ENCODE data around the gene USF2.
"Not testable (repeated sequence)": the region's sequence is repeated elsewhere in the genome, so short reads cannot be mapped to it uniquely, and the experiment has no call there.

The USF2 gene

DNA sequence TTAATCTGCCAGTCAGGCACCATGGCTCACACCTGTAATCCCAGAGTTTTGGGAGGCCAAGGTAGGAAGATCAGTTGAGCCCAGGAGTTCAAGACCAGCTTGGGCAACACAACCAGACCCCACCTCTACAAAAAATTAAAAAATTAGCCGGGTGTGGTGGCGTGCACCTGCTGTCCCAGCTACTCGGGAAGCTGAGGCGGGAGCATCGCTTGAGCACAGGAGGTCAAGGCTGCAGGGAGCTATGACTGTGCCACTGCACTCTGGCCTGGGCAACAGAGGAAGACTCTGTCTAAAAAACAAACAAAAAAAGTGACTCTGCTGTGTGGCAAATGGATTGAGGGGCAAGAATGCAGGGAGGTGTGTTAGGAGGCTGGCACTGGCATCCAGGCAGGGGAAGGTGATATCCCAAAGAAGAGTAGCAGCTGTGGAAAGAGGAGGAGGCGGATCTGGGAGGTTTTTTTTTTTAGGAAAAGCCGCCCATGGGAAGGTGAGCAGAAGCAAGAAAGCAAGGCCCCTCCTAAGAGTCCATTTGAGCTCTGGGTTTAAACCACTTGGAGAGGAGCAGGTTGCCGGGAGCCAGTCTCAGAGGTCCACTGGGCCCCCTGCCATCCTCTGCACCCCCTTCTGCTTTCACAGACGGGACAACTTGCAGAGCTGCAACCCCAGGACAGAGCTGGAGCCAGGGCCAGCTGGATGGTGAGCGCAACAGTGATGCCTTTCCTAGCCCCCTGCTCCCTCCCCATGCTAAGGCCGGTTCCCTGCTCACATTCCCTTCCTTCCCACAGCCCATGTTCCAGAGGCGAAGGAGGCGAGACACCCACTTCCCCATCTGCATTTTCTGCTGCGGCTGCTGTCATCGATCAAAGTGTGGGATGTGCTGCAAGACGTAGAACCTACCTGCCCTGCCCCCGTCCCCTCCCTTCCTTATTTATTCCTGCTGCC, 15.7 kb downstream of the USF2 start:
- no peak for DNase-seq (ENCODE audit: low read depth in 2 of 2)

DNA sequence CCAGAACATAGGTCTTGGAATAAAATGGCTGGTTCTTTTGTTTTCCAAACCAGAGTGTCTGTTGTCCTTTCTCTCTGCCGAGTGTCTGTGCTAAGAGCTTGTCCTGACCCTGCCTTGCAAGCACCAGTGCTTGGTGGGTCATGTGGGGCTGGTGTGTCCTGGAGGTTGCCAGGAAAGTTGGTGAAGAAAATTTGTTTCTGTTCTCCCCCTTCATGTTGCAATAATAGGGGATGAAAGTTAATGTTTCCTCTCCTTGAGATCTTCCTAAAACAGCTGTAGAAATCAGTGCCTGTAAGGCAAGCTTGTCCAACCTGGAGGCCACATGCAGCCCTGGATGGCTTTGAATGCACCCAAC, 16.3 kb downstream of the USF2 start:
- no peak for DNase-seq (ENCODE audit: low read depth in 2 of 2)

DNA sequence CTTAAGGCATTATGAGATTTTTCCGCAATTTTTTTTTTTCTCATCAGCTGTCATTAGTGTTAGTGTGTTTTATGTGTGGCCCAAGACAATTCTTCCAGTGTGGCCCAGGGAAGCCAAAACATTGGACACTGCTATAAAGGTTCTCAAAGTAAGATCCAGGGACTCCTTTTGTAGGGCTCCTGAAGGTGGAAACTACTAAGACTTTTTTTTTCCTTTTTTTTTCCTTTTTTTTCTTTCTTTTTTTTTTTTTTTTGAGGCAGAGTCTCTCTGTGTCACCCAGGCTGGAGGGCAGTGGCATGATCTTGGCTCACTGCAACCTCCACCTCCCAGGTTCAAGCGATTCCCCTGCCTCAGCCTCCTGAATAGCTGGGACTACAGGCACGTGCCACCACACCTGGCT, 16.7 kb downstream of the USF2 start:
- not testable (repeated sequence) for DNase-seq (ENCODE audit: low read depth in 2 of 2)

DNA sequence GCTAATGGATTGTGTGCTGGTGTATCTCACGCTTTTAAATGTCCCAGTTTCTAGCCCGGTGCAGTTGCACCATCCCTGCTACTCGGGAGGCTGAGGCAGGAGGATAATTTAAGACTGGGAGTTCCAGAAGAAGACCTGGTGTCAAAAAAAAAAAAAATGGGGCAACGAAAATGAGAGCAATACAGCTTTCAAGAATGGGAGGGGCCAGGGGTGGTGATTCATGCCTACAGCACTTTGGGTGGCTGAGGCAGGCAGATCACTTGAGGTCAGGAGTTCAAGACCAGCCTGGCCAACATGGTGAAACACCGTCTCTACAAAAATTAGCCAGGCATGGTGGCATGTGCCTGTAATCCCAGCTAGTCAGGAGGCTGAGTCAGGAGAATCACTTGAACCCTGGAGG, 17.3 kb downstream of the USF2 start:
- DNase-seq (ENCODE audit: low read depth in 2 of 2): not testable (repeated sequence)

DNA sequence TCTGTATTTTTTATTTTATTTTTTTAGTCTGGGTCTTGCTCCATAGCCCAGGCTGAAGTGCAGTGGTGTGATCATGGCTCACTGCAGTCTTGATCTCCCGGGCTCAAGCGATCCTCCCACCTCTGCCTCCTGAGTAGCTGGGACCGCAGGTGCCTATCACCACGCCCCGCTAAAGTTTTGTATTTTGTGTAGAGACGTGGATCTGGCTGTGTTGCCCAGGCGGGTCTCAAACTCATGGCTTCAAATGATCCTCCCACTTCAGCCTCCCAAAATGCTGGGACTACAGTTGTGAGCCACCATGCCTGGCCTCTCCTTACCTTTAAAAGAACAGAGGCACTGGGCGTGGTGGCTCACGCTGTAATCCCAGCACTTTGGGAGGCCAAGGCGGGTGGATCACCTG, 19.0 kb downstream of the USF2 start:
- no peak for DNase-seq (ENCODE audit: low read depth in 2 of 2)

DNA sequence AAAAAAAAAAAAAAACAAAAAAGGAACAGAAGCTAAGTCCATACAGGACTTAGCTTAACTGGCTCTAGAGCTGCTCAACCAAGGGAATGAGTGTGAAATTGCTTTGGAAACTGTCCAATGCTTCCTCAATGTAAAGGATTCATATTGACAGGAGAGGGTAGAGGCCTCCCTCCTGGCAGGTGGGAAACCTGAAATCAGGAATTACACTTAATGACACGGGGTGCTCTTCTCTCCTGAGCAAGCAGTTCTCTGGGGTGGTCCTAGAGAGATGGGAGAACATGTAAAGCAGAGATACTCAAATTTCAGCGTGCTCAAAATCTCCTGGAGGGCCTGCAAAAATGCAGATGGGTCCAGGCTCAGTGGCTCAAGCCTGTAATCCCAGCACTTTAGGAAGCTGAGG, 19.6 kb downstream of the USF2 start:
- DNase-seq (ENCODE audit: low read depth in 2 of 2): no peak

DNA sequence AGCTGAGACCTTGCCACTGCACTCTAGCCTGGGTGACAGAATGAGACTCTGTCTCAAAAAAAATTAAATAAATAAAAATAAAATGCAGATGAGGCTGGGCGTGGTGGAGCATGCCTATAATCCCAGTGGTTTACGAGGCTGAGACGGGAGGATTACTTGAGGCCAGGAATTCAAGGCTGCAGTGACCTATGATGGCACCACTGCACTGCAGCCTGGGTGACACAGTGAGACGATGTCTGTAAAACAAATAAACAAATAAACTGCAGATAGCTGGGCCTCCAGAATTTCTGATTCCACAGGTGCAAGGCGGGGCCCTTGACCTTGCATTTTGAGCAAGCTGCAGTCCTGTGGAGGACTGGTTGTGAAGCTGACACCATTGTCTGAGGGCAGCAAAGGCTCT, 20.1 kb downstream of the USF2 start:
- no peak for DNase-seq (ENCODE audit: low read depth in 2 of 2)

DNA sequence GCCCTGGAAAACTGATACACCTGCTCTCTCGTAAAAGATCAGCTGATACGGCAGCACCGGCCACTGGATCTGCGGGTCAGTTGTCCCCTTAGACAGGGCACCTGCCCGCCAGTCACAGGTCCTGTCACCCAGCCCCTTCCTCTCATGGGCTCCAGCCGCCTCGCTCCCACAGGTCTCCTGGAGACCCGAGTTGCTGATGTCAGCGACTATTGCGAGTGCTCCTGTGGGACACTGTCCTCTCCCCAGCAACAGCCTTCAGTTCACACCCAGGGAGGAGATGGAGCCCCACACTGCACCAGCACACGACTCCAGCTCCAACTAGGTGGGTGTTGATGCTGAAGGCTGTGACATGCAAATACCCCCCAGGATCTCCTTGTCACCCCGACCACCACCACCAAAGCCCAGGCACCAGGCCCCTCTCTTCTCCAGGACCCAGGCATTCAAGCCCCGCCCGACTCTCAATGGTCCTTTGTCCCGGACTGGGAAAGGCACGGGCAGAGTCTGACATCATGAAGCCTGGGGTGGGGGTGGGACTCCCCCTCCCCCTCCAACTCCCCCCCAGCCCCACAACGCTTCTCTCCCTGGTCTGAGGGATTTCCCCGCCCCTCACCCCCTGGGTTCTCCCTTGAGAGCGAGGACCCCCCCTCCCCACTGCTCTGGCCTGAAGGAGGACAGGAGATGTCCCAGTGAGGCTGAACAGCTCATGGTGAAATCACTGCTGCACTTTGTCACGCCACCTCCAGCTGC, 21.8 kb downstream of the USF2 start:
- DNase-seq (ENCODE audit: low read depth in 2 of 2): no peak

DNA sequence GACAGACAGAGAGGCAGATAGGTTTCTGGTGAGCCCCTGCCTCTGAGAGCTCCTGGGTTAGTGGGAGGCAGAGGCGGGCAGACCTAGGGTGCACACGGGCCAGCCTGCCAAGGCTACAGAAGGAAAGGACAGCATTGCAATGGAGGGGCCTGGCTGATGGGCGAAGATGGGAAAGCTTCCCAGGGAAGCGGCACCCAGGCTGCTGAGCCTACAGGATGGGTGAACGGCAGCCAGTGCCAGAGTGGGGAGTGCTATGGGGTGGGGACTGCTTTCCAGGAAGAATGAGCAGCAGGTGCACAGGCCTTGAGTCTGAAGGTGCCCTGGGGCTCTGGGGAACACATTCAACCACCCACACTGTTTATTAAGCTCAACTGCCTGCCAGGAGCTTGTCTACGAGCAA, 22.5 kb downstream of the USF2 start:
- DNase-seq (ENCODE audit: low read depth in 2 of 2): no peak

DNA sequence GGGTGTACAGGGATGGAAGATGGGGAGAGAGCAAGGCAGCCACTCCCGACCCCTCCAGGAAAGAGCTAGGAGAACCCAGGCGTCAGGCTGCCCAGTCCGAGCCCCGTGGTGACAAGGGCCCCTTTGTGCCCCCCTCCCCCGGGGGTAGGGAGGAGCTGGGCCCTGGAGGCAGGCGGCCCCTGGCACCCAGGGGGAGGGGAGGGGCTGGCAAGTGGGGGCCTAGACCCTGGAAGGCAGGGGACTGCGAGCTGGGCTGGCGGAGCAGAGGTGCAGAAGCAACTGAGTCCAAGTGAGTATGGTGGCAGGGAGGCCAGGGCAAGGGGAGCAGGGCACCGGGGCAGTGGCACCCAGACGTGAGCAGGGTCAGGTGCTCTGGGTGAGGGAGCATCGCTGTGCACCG, 23.2 kb downstream of the USF2 start, which contains the start of gene MAG:
MAG (plus strand) TSS at position 246 of the 400 bp plus-strand sequence. CDS start 3,248 bp downstream, outside the sequence.
- DNase-seq (ENCODE audit: low read depth in 2 of 2): no peak

DNA sequence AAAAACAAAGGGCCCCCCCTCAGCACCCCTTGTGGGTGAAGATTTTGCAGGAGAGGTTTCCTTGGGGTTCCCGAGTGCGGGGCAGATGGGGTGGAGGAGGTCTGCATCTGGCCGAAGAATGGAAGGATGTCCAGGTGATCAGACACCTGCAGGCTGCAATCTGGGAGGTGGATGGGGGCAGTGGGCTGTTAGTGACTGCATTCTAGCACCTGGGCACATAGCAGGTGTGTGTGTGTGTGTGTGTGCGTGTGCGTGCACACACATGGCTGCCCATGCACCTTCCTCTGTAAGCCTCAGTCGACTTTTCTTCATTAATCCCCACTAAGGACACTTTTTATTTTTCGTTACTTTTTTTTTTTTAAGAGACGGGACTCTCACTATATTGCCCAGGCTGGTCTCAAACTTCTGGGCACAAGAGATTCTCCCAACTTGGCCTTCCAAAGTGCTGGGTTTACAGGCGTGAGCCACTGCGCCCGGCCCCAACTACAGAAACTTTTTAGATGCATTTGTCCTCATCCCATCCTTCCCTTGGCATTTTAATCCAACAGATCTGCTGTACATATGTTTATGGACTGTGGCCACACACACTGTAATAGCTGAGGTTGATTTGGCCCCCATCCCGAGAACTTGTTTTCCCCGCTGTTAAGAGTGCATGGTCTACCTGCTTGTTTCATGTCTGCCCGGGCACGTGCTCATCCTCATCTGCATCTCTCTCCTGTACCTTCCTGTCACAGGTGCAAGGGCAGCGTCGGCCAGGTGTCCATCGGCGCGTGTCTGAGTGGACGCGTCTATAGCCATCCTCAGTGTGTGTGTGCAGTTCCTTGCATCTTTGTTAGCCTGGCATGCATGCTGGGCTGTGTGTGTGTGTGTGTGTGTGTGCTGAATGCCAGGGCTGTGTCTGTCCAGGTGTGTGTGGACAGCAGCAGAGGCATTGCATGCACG, 23.9 kb downstream of the USF2 start:
- DNase-seq (ENCODE audit: low read depth in 2 of 2): no peak

DNA sequence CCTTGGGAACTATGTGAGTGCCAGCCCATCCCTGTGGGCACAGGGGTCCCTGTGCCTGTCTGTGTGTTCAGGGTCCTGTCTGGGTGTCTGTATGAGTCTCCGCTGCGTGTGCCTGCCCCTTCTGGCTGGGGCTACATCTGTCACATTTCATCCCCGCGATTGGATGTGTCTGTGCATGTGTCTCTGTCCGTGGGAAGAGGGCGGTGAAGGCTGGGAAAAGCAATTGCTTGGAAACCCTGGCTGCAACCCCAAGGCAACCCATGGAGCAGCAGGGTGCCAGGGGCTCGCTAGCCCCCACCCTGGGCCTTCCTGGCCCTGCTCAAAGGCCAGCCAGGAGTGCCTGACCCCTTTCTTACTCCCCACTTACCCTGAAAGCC, 24.6 kb downstream of the USF2 start:
- no peak for DNase-seq (ENCODE audit: low read depth in 2 of 2)

DNA sequence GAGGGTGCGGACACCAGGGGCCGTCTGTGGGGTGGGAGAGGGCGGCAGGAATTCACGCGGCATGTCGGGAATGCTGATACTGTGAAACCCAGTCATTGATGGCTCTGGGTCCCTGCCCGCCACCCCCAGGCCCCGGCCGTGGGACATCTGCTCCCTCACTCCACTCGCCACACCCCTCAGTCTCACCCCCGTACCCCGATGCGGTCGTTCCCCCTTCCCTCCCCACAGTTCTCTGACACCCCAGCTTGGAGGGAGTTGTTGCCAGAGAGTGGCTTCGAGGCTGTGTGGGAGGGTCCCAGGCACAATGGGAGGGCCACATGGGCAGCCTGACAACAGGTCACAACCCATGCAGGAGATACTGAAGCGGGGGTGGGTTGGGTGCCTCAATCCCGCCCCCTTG, 25.0 kb downstream of the USF2 start:
- no peak for DNase-seq (ENCODE audit: low read depth in 2 of 2)

DNA sequence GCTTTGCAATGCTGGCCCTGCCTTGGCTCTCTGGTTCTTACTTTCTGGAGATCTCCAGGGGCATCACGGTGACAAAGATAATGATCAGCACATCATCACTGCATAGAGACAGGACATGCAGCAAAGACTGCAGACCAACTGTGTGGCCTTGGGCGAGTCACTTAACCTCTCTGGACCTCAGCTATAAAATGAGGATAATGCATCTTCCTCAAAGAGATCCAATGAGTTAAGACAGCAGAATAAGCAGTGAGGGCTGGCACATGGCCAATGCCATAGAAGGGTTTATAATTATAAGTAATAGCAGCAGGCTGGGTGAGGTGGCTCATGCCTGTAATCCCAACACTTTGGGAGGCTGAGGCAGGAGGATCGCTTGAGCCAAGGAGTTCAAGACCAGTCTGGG, 25.6 kb downstream of the USF2 start:
- no peak for DNase-seq (ENCODE audit: low read depth in 2 of 2)

DNA sequence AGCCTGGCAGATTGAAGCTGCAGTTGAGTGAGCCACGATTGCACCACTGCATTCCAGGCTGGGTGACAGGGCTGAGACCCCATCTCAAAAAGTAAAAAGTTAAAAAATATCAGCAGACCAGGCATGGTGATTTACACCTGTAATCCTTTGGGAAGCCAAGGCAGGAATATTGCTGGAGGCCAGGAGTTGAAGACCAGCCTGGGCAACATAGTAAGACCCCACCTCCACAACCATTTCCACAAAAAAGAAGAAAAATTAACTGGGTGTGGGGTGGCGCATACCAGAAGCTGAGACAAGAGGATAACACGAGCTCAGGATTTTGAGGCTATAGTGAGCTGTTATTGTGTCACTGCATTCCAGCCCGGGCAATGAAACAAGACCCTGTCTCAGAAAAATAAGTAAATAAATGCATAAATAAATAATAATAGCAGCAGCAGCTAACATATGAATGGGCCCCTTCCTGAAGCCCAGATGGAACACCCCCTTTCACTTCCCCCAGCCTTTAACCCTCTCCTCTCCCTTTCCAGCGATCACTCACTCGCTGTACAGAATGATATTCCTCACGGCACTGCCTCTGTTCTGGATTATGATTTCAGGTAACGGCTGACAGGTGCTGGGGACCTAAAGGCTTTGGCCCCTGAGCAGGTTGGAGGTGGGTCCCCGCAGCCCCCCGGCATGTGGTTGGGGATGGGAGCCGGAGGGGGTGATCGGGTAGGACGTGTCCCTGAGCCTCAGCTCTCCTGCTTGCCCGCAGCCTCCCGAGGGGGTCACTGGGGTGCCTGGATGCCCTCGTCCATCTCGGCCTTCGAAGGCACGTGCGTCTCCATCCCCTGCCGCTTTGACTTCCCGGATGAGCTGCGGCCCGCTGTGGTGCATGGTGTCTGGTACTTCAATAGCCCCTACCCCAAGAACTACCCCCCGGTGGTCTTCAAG, 26.4 kb downstream of the USF2 start:
- no peak for DNase-seq (ENCODE audit: low read depth in 2 of 2)

DNA sequence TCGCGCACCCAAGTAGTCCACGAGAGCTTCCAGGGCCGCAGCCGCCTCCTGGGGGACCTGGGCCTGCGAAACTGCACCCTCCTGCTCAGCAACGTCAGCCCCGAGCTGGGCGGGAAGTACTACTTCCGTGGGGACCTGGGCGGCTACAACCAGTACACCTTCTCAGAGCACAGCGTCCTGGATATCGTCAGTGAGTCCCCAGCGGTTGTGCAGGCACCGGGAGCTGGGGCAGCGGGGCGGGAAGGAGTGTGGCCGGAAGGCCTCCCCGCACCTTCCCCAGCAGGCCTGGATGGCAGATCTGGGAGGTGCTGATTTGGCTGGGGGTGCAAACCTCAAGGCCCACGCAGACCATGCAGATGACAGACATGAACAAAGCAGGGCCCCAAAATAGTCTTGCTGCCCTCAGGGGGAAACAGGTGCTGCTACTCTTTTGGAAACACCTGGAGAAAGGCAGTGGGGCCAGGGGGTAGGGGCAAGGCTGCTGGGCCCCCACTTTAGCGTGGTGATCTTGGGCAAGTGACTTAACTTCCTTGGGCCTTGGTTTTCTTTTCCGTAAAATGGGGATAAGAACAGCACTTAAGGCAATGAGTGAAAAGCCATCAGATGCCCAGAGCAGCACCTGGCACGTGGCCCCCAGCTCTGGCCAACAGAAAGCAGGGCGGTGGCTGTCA, 27.2 kb downstream of the USF2 start:
- no peak for DNase-seq (ENCODE audit: low read depth in 2 of 2)

DNA sequence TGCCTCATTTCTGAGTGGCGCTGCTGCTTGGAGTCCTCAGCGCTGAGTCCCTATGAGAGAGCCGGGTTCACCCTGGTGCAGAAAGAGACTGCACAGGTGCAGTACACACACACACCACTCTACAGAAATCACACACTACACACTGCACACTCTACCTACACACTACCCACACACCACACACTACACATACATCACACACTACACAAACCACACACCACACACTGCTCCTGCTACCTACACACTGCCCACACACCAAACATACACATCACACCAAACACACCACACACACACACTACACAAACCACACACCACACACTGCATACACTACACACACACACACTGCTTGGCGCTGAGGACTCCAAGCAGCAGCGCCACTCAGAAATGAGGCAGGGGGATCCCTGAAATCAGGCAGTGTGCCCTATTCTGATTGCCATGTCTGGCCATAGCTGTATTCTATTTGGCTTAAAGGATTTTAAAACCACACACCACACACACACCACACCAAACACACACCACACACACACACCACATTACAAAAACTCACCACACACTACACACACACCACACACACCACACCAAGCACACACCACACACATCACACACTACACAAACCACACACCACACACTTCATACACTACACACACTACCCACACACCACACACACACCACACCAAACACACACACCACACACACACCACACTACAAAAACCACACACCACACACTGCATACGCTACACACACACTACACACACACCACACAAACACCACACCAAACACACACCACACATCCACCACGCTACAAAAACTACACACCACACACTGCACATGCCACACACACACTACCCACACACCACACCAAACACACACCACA, 28.1 kb downstream of the USF2 start:
- DNase-seq (ENCODE audit: low read depth in 2 of 2): no peak

DNA sequence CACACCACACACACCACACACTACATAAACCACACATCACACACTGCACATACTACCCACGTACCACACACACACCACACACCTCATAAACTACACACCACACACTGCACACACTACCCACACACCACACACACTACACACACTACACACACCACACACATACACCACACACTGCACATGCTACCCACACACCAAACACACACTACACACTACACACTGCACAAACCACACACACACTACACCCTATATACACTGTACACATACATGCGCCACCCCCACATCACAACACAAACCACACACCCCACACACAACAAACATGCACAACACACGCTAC, 28.7 kb downstream of the USF2 start:
- no peak for DNase-seq (ENCODE audit: low read depth in 2 of 2)

DNA sequence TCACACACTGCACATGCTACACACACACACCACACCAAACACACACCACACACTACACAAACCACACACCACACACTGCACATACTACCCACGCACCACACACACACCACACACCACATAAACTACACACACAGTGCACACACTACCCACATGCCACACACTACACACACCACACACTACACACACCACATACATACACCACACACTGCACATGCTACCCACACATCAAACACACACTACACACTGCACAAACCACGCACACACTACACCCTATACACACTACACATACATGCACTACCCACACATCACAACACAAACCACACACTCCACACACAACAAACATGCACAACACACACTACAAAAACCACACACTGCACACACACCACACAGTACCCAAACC, 29.2 kb downstream of the USF2 start:
- no peak for DNase-seq (ENCODE audit: low read depth in 2 of 2)
